SK-N-SH (cell line): ENCODE data around the gene S100A16. TPM values are rescaled to one million over a fixed set of nuclear protein-coding genes. Genes with fewer than 3 reads are reported as not detected.
A peak's percentile ranks its signal among the peaks of the same experiment; 100 is the strongest.

Experiments
- CTCF ChIA-PET: fragments of 300-600, 350-600 bp; formaldehyde crosslinking; extraction: SDS; loops from one replicate; lab custom pipeline; 2021; lab: Yijun Ruan, JAX
- POLR2A ChIA-PET: fragments of 350-600 bp; sonication (Branson Sonifier 250); formaldehyde crosslinking; extraction: SDS; loops from one replicate; lab custom pipeline; 2020; ENCODE audit warnings: antibody characterized with exemption, inconsistent platforms; lab: Yijun Ruan, JAX
- DNase-seq: peaks from one replicate; pipeline ENCODE4 v3.0.0; 2012
- H2AFZ ChIP-seq: fragments of 200-600 bp; sonication (generic); 2 replicates; pipeline ENCODE4 v1.8.1; 2016; ENCODE audit warnings: antibody characterized with exemption, mild to moderate bottlenecking, low read depth
- H3F3A ChIP-seq: fragments of 200-600 bp; sonication (generic); replicated peaks from 2 replicates; pipeline ENCODE3; 2016; ENCODE audit warnings: antibody characterized with exemption, mild to moderate bottlenecking; ENCODE audit not compliant: insufficient read depth
- H3K27ac ChIP-seq, 2 experiments: fragments of 200-500 bp in 1 of 2; fragments of 200-600 bp in 1 of 2; sonication (Bioruptor generic) in 1 of 2; sonication (generic), shearing (Covaris generic) in 1 of 2; 2 replicates each; pipeline versions ENCODE4 v1.5.1 to v1.6.1; 2014 to 2016; ENCODE audit warnings: low read depth in 2 of 2, inconsistent platforms in 1 of 2, low read length in 1 of 2, mild to moderate bottlenecking in 1 of 2, mixed read lengths in 1 of 2
- H3K27me3 ChIP-seq: fragments of 200-600 bp; sonication (generic), shearing (Covaris generic); 2 replicates; pipeline ENCODE4 v1.6.1; 2016; ENCODE audit warnings: mixed run types; ENCODE audit not compliant: insufficient read depth
- H3K36me3 ChIP-seq, 2 experiments: fragments of 200-500 bp in 1 of 2; fragments of 200-600 bp in 1 of 2; sonication (Bioruptor generic) in 1 of 2; sonication (generic) in 1 of 2; replicated peaks in 1 of 2; 2 replicates each; pipeline versions ENCODE3 to v1.5.1; 2014 to 2016; ENCODE audit warnings: low read length in 1 of 2, mild to moderate bottlenecking in 1 of 2; ENCODE audit not compliant: insufficient read depth in 2 of 2, control insufficient read depth in 1 of 2
- H3K4me1 ChIP-seq, 2 experiments: fragments of 200-500 bp in 1 of 2; fragments of 200-600 bp in 1 of 2; sonication (Bioruptor generic) in 1 of 2; sonication (generic), shearing (Covaris generic) in 1 of 2; 2 replicates each; pipeline versions ENCODE4 v1.5.1 to v1.6.1; 2014 to 2016; ENCODE audit warnings: low read depth in 1 of 2, low read length in 1 of 2, mixed run types in 1 of 2; ENCODE audit not compliant: insufficient read depth in 2 of 2, control insufficient read depth in 1 of 2
- H3K4me2 ChIP-seq: fragments of 200-600 bp; sonication (generic), shearing (Covaris generic); 2 replicates; pipeline ENCODE4 v1.6.1; 2017; ENCODE audit warnings: mixed run types
- H3K4me3 ChIP-seq, 2 experiments: fragments of 200-500 bp in 1 of 2; fragments of 200-600 bp in 1 of 2; sonication (Bioruptor generic) in 1 of 2; sonication (generic), shearing (Covaris generic) in 1 of 2; 2 replicates each; pipeline versions ENCODE4 v1.5.1 to v1.8.1; 2014 to 2016; ENCODE audit warnings: low read depth in 2 of 2, inconsistent platforms in 1 of 2, low read length in 1 of 2, mild to moderate bottlenecking in 1 of 2, mixed read lengths in 1 of 2, moderate library complexity in 1 of 2
- H3K79me2 ChIP-seq: fragments of 200-600 bp; sonication (generic); 2 replicates; pipeline ENCODE4 v1.8.1; 2017; ENCODE audit warnings: mild to moderate bottlenecking; ENCODE audit not compliant: insufficient read depth
- H3K9ac ChIP-seq: fragments of 200-600 bp; sonication (generic); 2 replicates; pipeline ENCODE4 v1.6.1; 2017; ENCODE audit warnings: mixed run types
- H3K9me2 ChIP-seq: fragments of 200-600 bp; sonication (generic); 2 replicates; pipeline ENCODE4 v1.6.1; 2017; ENCODE audit warnings: mixed run types
- H3K9me3 ChIP-seq: fragments of 200-600 bp; sonication (generic); 2 replicates; pipeline ENCODE4 v1.6.1; 2017; ENCODE audit warnings: mixed run types, mild to moderate bottlenecking, moderate library complexity
- H4K20me1 ChIP-seq: fragments of 200-600 bp; sonication (generic); 2 replicates; pipeline ENCODE4 v1.6.1; 2017; ENCODE audit warnings: mild to moderate bottlenecking, mixed run types; ENCODE audit not compliant: insufficient read depth
- CHD2 ChIP-seq: fragments of 150-350 bp; IDR thresholded peaks from 2 replicates; pipeline ENCODE4 v1.6.1; 2018; ENCODE audit warnings: low read length; ENCODE audit not compliant: partially characterized antibody
- EP300 ChIP-seq, 2 experiments: IDR thresholded peaks; 2 replicates each; pipeline versions ENCODE4 v1.4.0 to v1.6.1; 2012; ENCODE audit warnings: borderline replicate concordance in 1 of 2, low read depth in 1 of 2, low read length in 1 of 2
- FOSL2 ChIP-seq: IDR thresholded peaks from 2 replicates; pipeline ENCODE4 v1.4.0; 2012; ENCODE audit warnings: low read depth, mild to moderate bottlenecking, moderate library complexity, borderline replicate concordance
- FOXJ3 ChIP-seq: sonication (generic); formaldehyde crosslinking; IDR thresholded peaks from 2 replicates; pipeline ENCODE4 v1.5.1; 2020; ENCODE audit warnings: mild to moderate bottlenecking, missing genetic modification reagents
- FOXM1 ChIP-seq: IDR thresholded peaks from 2 replicates; pipeline ENCODE4 v1.4.0; 2012; ENCODE audit warnings: low read depth, mild to moderate bottlenecking
- GABPA ChIP-seq: IDR thresholded peaks from 2 replicates; pipeline ENCODE4 v1.4.0; 2012; ENCODE audit warnings: low read depth, mild to moderate bottlenecking
- GATA2 ChIP-seq: sonication (generic); formaldehyde crosslinking; IDR thresholded peaks from 2 replicates; pipeline ENCODE4 v1.5.0; 2020; ENCODE audit warnings: mild to moderate bottlenecking, missing genetic modification reagents
- JUND ChIP-seq: IDR thresholded peaks from 2 replicates; pipeline ENCODE4 v1.4.0; 2012
- MAX ChIP-seq: IDR thresholded peaks from 2 replicates; pipeline ENCODE4 v1.4.0; 2012; ENCODE audit warnings: low read depth
- MEF2A ChIP-seq: IDR thresholded peaks from 2 replicates; pipeline ENCODE4 v1.4.0; 2012; ENCODE audit warnings: low read depth, borderline replicate concordance
- MXI1 ChIP-seq: IDR thresholded peaks from 2 replicates; pipeline ENCODE4 v1.6.1; 2012; ENCODE audit warnings: mild to moderate bottlenecking, low read depth, low read length, improper control_type of control experiment
- NFIC ChIP-seq: IDR thresholded peaks from 2 replicates; pipeline ENCODE4 v1.4.0; 2012; ENCODE audit warnings: borderline replicate concordance
- NRF1 ChIP-seq: IDR thresholded peaks from 2 replicates; pipeline ENCODE4 v1.6.1; 2012; ENCODE audit warnings: low read depth, mild to moderate bottlenecking, low read length
- PBX3 ChIP-seq: IDR thresholded peaks from 2 replicates; pipeline ENCODE4; 2012
- POLR2AphosphoS5 ChIP-seq: IDR thresholded peaks from 2 replicates; pipeline ENCODE4 v1.6.1; 2012; ENCODE audit warnings: low read depth, low read length
- RAD21 ChIP-seq: IDR thresholded peaks from 2 replicates; pipeline ENCODE4 v1.6.1; 2012; ENCODE audit warnings: mild to moderate bottlenecking, low read length
- REST ChIP-seq: IDR thresholded peaks from 2 replicates; pipeline ENCODE4 v1.6.1; 2012; ENCODE audit warnings: mild to moderate bottlenecking, low read depth, low read length, moderate library complexity
- RFX5 ChIP-seq: IDR thresholded peaks from 2 replicates; pipeline ENCODE4 v1.6.1; 2012; ENCODE audit warnings: mild to moderate bottlenecking, improper control_type of control experiment, low read length
- RXRA ChIP-seq: IDR thresholded peaks from 2 replicates; pipeline ENCODE4 v1.4.0; 2012; ENCODE audit warnings: low read depth, mild to moderate bottlenecking, borderline replicate concordance
- SIN3A ChIP-seq: IDR thresholded peaks from 2 replicates; pipeline ENCODE4 v1.6.1; 2012; ENCODE audit warnings: low read depth, mild to moderate bottlenecking, low read length, moderate library complexity, borderline replicate concordance
- SMC3 ChIP-seq: IDR thresholded peaks from 2 replicates; pipeline ENCODE4 v1.6.1; 2012; ENCODE audit warnings: low read depth, low read length, improper control_type of control experiment
- TAF1 ChIP-seq: IDR thresholded peaks from 2 replicates; pipeline ENCODE4 v1.6.1; 2012; ENCODE audit warnings: low read depth, mild to moderate bottlenecking, low read length, moderate library complexity, borderline replicate concordance
- TCF12 ChIP-seq: IDR thresholded peaks from 2 replicates; pipeline ENCODE4 v1.4.0; 2012
- USF1 ChIP-seq: IDR thresholded peaks from 2 replicates; pipeline ENCODE4 v1.4.0; 2012; ENCODE audit warnings: low read depth, borderline replicate concordance
- YY1 ChIP-seq: IDR thresholded peaks from 2 replicates; pipeline ENCODE4 v1.4.0; 2012; ENCODE audit warnings: low read depth, mild to moderate bottlenecking
- ZBTB33 ChIP-seq: IDR thresholded peaks from 2 replicates; pipeline ENCODE4 v1.4.0; 2012; ENCODE audit warnings: low read depth, borderline replicate concordance
- WGBS: methylation state at CpG from one replicate; pipeline ENCODE4 v1.1.6; 2017; ENCODE audit warnings: low lambda C conversion rate; 5-methylcytosine and 5-hydroxymethylcytosine counted together
- polyA plus RNA-seq, 3 experiments: library from polyadenylated mRNA; depleted of rRNA; stranded (reverse); fragments of >200 nt; gene quantifications; 2 replicates each; pipeline ENCODE4 v1.2.3, GENCODE V29; 2012

S100A16 gene
- polyA plus RNA-seq, 1 of the 3 experiments (the other 2 are of a cell fraction) = 512 TPM

GRCh38 chr1:153566414-153567371, 46.2 kb downstream of the S100A16 start:
- peak overlapping the region; percentile 82 for H3K9ac ChIP-seq
- peaks cover 8% of the 10 kb centered on the region for H3F3A ChIP-seq
- ChIA-PET CTCF (interaction anchor here (1.0 to 7.2 kb wide), 5 partner anchors 33 to 214 kb away, joined by 4 to 81 read pairs (median 6); no protein-coding TSS in a partner anchor), POLR2A (no interaction called here)
- no peak overlapping the region for H3K4me3 ChIP-seq
- peak overlapping the region; percentile 95 to 99 for H3K27ac ChIP-seq
- no peaks in the 10 kb centered on the region for H3K9me2 ChIP-seq
- H3K79me2 ChIP-seq = peaks cover 26% of the 10 kb centered on the region
- DNase-seq = peak; percentile 73
- peak overlapping the region; percentile 70 for H3K4me2 ChIP-seq
- WGBS = 32% methylated on average over 14 of the region's 16 CpGs
- no peaks in the 10 kb centered on the region for H3K36me3 ChIP-seq
- H2AFZ ChIP-seq = no peak overlapping the region; the same call in 1 of the 2 replicates
- H3K9me3 ChIP-seq = no peaks in the 10 kb centered on the region
- no peaks in the 10 kb centered on the region for H4K20me1 ChIP-seq
- no peaks in the 10 kb centered on the region for H3K27me3 ChIP-seq
- peaks cover 33 to 43% of the 10 kb centered on the region in 2 experiments for H3K4me1 ChIP-seq
- TF ChIP-seq JUND (peak; percentile 100), NFIC (peak; percentile 86), SMC3 (no peak), PBX3 (peak; percentile 79), ZBTB33 (peak; percentile 77; the same call in 1 of the 2 replicates), MEF2A (peak; percentile 46; the same call in 1 of the 2 replicates), SIN3A (peak; percentile 88; the same call in 1 of the 2 replicates), FOXM1 (peak; percentile 88), FOXJ3 (CRISPR knock-in tag) (no peak), GATA2 (CRISPR knock-in tag) (no peak), CHD2 (peak; percentile 80), RXRA (peak; percentile 93; the same call in 1 of the 2 replicates), EP300 (IDR thresholded peaks at IDR 0.05; ENCODE audit: borderline replicate concordance in 1 of 2, low read depth in 1 of 2, low read length in 1 of 2) (peak; percentile 24 to 99; a peak in 2 of 4 replicates), USF1 (no peak), RAD21 (peak; percentile 6; the same call in 1 of the 2 replicates), MAX (peak; percentile 83), YY1 (no peak), MXI1 (no peak), NRF1 (no peak), TAF1 (peak; percentile 28; the same call in 1 of the 2 replicates), REST (0 out of 2 replicates have a peak, but pooled peaks have one; percentile 44), RFX5 (no peak), TCF12 (peak; percentile 98), FOSL2 (peak; percentile 100), GABPA (peak; percentile 47), POLR2AphosphoS5 (peak; percentile 78)
